HG02571 (cell line): ENCODE results near the gene EEFSEC.

Experiments
- ATAC-seq: cut with Tn5 transposase; IDR thresholded peaks from one replicate; pipeline ENCODE4 v1.9.1; 2021; ENCODE audit warnings: mild to moderate bottlenecking, moderate library complexity; ENCODE audit not compliant: unreplicated experiment

EEFSEC gene

GRCh38 chr3:128328546-128329458 lies 175.5 kb downstream of the EEFSEC start:
- ATAC-seq, result no peak

DNA sequence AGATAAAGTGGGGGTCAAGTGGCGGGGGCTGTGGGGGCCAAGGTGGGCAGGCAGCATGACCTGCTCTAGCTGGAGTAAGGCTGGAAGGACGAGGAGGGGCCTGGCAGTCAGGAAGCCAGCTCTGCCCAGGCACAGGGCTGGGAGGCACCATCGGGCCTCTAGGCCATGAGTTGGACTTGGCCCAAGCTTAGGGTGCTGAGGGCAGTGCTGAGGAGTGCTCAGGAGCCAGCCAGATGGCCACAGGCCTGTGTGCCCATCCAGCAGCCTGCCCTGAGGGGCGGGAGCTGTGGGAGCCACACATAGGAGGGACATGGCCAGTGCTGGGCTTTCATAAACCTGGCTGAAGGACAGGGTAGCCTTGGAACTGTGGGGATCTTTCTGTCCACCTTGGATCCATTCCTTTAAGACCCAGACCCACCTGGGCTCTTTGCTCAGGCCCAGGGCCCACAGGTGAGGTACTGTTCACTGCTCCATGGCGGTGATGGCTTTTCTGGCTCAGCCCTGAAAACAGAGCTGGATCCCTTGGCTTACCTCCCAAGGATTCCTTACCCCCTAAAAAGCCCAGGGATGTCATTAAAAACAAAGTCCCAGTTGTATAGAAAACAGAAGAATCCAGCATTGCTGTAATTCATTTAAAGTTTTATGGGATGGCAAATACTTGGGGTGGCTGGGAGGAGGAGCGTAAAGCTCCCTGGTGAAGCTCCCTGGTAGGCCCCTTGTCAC lies 176.4 kb downstream of the EEFSEC start:
- ATAC-seq, result no peak

DNA sequence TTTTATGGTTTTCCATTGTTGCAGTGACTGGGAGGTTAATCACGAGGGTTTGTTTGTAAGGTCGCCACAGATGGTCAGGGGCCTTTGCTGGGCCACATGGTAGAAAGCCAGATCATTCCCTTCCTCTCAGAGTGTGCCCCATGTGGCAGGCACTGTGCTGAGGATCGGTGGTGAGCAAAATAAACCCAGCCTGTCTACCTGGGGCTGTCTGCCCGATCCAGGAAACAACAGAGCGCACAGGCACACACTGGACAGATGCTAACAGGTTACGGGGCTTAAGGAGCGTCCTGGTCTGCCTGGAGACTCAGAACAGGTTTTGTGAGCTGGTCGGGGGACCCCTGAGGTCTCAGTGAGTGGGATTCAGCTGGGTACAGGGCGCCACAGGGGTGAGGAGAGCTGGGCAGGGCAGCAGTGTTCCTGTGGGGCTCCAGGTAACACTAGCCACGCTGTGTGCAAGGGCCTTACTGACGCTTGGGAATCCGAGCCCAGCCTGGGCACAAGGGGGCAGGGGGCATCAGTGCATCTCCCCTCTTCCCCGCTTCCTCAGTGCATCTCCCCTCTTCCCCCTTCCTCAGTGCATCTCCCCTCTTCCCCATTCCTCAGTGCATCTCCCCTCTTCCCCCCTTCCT lies 177.0 kb downstream of the EEFSEC start:
- ATAC-seq, result no peak

GRCh38 chr3:128334086-128334645 lies 180.9 kb downstream of the EEFSEC start:
- ATAC-seq, result no peak

DNA sequence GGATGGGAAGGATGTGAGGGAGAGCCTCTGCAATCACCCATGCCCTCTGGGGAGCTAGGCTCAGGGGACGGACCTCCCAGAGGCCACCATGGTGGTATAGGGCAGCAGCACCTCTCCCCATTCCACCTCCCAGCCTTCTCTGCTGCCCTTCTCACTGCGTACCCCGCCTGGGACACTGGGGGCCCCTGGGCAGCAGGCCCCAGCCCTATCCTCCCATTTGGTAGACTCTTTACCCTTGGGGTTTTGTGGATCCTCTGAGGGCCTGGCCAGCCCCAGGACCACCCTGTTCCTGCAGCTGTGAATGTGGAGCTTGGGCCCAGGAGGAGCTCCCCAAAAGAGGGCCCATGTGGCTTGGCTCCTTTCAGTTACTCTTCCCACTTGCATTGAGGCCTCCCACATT lies 181.5 kb downstream of the EEFSEC start:
- no peak for ATAC-seq

- ATAC-seq, result no peak
Observed at GRCh38 chr3:128335621-128336296, 182.5 kb downstream of the EEFSEC start.

DNA sequence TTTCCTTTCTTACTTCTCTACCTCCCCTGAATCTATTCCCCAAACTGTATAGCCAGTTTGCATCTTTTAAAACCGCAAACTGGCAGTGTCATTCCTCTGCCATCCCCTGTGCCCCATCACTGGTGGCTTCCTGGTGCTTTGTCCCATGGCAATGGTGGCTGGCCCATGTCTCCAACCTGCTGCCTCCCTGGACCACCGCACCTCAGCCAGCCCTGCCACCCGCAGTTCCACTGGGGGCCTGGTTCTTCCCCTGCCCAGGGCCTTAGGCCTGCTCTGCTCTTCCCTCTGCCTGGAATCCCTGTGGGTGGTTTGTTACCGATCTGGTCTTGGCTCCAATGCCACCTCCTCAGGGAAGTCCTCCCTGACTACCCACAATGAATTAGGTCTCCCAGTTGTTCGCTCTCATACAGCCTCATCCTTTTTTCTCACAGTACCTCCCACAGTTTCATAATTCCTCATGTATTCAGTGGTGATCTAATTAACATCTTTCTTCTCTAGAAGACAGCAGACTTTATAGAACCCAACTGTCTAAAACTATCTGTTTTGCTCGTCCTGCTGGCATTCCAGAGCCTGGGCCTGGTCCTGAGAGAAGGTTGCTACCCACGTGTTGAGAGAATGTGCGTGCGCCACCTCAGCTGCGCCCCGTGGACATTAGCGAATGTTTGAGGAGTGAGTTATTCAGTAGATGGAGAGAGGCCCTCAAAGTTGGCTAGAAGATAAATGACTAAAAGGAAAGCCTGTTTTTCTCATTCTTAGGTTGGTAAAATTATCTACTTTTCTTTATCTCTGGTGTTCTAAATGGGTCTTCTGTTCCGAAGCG lies 183.3 kb downstream of the EEFSEC start:
- no peak for ATAC-seq

DNA sequence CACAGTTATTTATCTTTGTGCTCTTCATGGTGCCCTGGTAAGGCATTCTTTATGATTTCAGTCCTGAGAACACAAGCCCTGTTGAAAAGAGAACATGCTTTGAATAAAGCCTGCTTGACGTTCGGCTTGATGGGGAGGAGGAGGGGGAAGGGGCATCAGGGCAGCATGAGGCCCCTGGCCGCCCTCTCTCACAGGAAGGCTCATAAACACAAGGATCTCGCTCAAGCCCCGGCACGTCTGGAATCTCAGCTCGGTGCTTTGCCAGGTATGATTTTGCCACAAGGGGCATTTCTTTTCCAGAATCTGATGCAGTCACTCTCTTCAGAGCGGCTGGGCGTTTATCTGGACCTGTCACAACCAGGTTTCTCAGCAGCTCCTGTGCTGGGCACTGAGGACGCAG lies 184.0 kb downstream of the EEFSEC start:
- no peak for ATAC-seq

- no peak for ATAC-seq
Observed at GRCh38 chr3:128338536-128339330, 185.5 kb downstream of the EEFSEC start.

DNA sequence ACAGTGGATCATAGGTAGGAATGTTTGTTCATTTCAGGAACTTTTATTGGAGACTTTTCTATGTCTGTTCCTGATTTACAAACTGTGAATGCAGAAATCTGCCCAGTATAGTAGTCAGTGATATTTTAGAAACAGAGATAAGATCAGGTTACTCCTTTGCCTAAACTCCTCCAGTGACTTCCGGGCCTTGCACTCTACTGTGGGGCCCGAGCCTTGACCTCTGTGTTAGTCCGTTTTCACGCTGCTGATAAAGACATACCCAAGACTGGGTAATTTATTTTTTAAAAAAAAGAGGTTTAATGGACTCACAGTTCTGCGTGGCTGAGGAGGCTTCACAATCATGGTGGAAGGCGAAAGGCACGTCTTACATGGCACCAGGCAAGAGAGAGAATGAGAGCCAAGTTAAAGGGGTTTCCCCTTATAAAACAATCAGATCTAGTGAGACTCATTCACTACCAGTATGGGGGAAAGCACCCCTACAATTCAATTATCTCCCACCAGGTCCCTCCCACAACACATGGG lies 186.3 kb downstream of the EEFSEC start:
- no peak for ATAC-seq

- ATAC-seq, result no peak
Observed at GRCh38 chr3:128340198-128340903, 187.1 kb downstream of the EEFSEC start.

DNA sequence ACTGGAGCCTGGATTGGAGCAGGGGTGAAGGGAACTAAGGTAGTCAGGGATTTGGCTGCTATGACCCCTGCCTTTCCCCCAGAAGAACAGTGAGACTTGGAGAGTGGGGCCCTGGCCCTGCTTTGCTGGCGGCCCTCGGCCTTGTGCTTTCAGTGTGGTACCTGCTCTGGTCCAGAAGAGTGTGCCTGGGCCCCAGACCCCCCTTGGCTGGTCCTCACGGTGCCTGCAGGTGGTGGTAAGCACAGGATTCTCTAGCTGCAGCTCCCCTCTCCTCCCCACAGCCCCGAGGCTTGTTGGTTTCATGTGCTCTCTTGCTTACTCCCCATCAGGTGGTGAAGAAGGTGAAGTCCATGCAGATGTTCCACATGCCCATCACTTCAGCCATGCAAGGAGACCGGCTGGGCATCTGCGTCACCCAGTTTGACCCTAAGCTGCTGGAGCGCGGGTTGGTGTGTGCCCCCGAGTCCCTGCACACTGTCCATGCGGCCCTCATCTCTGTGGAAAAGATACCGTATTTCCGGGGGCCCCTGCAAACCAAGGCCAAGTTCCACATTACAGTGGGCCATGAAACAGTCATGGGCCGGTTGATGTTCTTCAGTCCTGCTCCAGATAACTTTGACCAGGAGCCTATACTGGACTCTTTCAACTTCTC lies 187.7 kb downstream of the EEFSEC start:
- no peak for ATAC-seq

GRCh38 chr3:128341659-128342395 lies 188.5 kb downstream of the EEFSEC start:
- ATAC-seq, result no peak

- no peak for ATAC-seq
Observed at GRCh38 chr3:128342701-128343180, 189.5 kb downstream of the EEFSEC start.

DNA sequence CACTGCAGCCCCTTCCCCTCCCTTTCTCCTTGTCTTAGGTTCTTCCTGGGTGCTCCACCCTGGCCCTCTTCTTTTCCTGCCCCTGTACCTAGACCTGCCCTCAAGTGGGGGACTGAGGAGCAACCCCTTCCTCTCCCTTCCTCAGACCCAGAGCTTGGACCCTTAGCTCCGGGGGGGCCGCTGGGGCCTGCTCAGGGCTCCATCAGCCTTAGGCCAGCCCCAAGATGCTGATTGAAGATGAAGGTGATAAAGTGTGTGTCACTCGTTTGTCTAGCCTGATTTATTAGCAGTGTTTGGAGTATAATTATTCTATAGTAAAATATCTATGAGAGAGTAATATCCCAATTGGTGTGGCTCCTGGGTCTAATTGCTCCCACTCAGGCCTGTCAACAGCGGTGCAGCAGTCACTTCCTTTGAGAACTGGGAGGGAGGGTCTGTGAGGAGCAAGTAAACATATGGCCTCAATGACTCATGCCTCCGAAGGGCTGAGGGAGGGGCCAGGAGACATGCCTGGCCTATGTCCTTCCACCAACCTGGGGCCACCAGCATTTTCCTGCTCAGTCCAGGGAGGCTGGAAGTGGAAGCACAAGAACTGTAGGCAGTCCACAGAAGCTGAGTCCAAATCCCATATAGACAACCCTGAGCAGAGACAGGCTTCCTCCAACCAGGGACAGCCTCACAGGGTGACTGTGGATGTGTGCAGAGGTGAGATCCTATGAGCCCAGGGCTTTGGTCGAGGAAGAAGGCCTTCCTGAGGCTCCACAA lies 190.2 kb downstream of the EEFSEC start:
- ATAC-seq, result no peak

DNA sequence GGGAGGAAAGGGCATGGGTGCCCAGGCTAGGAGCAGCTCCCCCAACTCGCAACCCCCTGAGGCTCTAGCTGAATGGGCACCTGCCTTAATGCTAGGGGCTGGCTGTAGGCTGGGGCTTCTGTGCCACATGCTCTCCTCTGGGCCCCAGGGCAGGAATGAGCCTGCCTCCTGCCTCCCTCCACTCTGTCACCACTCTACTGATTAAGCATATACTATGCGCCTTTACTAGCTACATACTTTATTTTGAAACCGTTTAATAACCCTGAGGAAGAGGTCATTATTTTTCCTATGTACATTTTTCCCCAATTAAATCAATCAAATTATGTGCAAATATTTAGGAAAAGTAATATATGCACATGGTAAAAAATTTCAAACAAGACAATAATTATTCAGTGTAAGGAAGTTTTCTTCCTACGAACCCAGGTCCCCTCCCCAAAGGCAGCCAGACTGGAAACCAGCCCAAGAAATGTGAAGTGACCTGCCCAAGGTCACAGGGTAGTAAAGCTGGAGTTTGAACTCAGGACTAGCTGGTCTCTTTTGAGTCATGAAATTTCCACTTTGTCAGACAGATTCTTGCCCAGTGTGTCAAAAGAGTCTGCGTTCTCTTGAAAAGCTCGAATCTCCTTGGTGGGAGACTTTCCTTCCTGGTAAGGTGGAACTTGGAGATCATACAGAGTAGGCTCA lies 190.9 kb downstream of the EEFSEC start:
- no peak for ATAC-seq
